Testis (tissue), 3 donors: ENCODE results near the gene C16orf90. TPM values are rescaled to one million over a fixed set of nuclear protein-coding genes. Genes with fewer than 3 reads are reported as not detected.

Experiments
- DNase-seq: peaks from one replicate; pipeline ENCODE4 v3.0.0-alpha.2; 2019
- H3K27ac ChIP-seq, 2 donors: fragments of 200-600 bp; sonication (generic); one replicate each; pipeline ENCODE4 v1.5.1; 2019
- H3K27me3 ChIP-seq: fragments of 200-600 bp; sonication (generic); one replicate; pipeline ENCODE4 v1.5.1; 2019
- H3K36me3 ChIP-seq: fragments of 200-600 bp; sonication (generic); one replicate; pipeline ENCODE4 v1.5.1; 2017; ENCODE audit warnings: low read depth; ENCODE audit errors: missing control alignments
- H3K4me1 ChIP-seq: fragments of 200-600 bp; sonication (generic); one replicate; pipeline ENCODE4 v1.5.1; 2019
- H3K4me3 ChIP-seq, 2 donors: fragments of 200-600 bp; sonication (generic); one replicate each; pipeline ENCODE4 v1.5.1; 2017 to 2019
- H3K9me3 ChIP-seq: fragments of 200-600 bp; sonication (generic); one replicate; pipeline ENCODE4 v1.5.1; 2017
- POLR2A ChIP-seq: fragments of 450-650 bp; IDR thresholded peaks from one replicate; pipeline ENCODE4 v1.6.1; 2017; ENCODE audit warnings: antibody characterized with exemption, mild to moderate bottlenecking, moderate library complexity
- WGBS, 2 donors: methylation state at CpG; one replicate each; pipeline ENCODE4 v1.1.5; 2018; 5-methylcytosine and 5-hydroxymethylcytosine counted together
- intact Hi-C: fragments of 100-400 bp; cut with DNase I; formaldehyde crosslinking; loops from one replicate; pipeline ENCODE4 v1.15.1; 2023; ENCODE audit warnings: low total_unique reads
- polyA plus RNA-seq: library from polyadenylated mRNA; stranded (reverse); fragments of 350-450 nt; fragmentation: Illumina TruSeq; extraction: RNeasy Lipid Tissue Mini Kit (QIAGEN cat#74804); gene quantifications from one replicate; pipeline ENCODE4 v1.2.3, GENCODE V29; 2014; ENCODE audit warnings: low read depth, low replicate concordance; ENCODE audit not compliant: insufficient read depth
- total RNA-seq, 2 donors: library from RNA; depleted of rRNA; stranded (reverse); fragments of >200 nt; gene quantifications; one replicate each; pipeline ENCODE4 v1.2.3, GENCODE V29; 2016
- TF ChIP-seq, protein P1 (sequence below), 3 experiments: fragments of 450-650 bp in 2 of 3; fragments of 200-600 bp in 1 of 3; sonication (generic) in 1 of 3; IDR thresholded peaks; one replicate each; pipeline ENCODE4 v1.5.1; 2016 to 2019; ENCODE audit warnings: antibody characterized with exemption in 3 of 3, mild to moderate bottlenecking in 2 of 3, moderate library complexity in 1 of 3

The C16orf90 gene
- total and polyA plus RNA-seq, 3 donors from 2014 or later, result 14.2 to 52.1 (median 33.8) TPM

DNA sequence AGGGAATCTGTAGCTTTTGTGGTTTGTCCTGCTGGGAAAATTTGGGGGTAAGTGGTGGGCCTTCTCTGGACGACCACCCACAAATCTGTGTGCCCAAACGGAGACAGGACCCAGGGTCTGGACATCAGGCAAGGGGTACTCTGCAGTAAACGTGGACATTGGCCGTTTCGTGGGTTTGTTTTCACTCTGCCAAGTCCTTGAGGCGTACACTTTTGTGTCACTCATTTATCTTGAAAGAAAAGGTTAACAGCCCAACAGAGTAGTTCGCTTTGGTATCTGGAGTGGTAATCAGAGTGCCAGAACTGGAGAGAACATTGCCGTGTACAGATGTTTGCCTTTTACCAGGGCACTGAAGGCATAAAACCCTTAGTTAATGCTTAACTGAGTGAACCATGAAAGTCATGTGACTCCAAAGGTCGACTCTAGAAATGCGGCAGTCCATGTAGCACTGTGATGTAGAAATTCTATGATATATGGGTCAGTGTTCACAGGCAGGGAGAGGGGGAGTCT is 36.4 kb downstream of the C16orf90 start:
- Histone ChIP-seq H3K4me1 (peaks cover 52% of the 10 kb centered on the region), H3K9me3 (no peaks in the 10 kb centered on the region), H3K4me3 (peak overlapping the region; percentile 77 to 95), H3K27ac (peak overlapping the region; percentile 95 to 97), H3K27me3 (no peaks in the 10 kb centered on the region), H3K36me3 (no peaks in the 10 kb centered on the region)
- TF ChIP-seq, protein P1, sequence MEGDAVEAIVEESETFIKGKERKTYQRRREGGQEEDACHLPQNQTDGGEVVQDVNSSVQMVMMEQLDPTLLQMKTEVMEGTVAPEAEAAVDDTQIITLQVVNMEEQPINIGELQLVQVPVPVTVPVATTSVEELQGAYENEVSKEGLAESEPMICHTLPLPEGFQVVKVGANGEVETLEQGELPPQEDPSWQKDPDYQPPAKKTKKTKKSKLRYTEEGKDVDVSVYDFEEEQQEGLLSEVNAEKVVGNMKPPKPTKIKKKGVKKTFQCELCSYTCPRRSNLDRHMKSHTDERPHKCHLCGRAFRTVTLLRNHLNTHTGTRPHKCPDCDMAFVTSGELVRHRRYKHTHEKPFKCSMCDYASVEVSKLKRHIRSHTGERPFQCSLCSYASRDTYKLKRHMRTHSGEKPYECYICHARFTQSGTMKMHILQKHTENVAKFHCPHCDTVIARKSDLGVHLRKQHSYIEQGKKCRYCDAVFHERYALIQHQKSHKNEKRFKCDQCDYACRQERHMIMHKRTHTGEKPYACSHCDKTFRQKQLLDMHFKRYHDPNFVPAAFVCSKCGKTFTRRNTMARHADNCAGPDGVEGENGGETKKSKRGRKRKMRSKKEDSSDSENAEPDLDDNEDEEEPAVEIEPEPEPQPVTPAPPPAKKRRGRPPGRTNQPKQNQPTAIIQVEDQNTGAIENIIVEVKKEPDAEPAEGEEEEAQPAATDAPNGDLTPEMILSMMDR (IDR thresholded peaks at IDR 0.05), result no peak
- TF ChIP-seq POLR2A, result no peak
- WGBS, 2 donors, result 2 to 8% methylated on average over 8 to 10 of the region's 10 CpGs
- intact Hi-C loops, result no loop called here
- no peak for DNase-seq

DNA sequence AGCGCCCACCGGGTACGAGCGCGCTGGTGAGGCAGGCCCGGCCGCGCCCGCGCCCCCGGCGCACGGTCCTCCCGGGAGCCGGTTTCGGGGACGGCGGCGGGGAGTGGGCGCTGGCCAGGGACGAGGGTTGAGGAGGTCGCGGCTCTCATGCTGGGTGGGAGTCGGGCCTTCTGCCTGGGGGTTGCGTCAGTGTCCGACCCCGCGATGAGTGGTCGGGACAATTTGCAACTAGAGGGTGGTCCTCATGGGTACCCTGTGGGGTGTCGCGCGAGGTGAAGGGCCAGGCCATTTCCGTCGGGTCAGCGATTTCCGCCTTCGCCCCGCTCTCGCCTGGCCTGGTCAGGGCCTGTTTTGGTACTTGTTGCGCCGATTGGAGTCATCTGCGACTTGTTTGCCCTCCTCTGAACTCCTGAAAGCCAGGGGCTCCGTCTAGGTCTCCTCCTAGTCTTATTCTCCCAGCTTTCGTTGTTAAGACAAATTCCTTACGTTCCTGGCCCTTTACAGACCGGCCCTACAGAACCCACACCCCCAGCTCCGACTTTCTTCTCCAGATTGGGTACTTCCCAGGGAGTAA is 36.9 kb downstream of the C16orf90 start:
- Histone ChIP-seq H3K4me3 (peak overlapping the region; percentile 77 to 95), H3K4me1 (peaks cover 52% of the 10 kb centered on the region), H3K27me3 (no peaks in the 10 kb centered on the region), H3K36me3 (no peaks in the 10 kb centered on the region), H3K27ac (peak overlapping the region; percentile 95 to 97), H3K9me3 (no peaks in the 10 kb centered on the region)
- 0% methylated on average over 18 to 23 of the region's 47 CpGs for WGBS, 2 donors
- intact Hi-C loops, result no loop called here
- TF ChIP-seq, protein P1 (IDR thresholded peaks at IDR 0.05), result no peak
- no peak for TF ChIP-seq POLR2A
- peak; percentile 41 for DNase-seq

- no peaks in the 10 kb centered on the region for H3K9me3 ChIP-seq
- H3K4me1 ChIP-seq, result peaks cover 52% of the 10 kb centered on the region
- H3K4me3 ChIP-seq, result peak overlapping the region; percentile 77 to 95
- intact Hi-C loops, result no loop called here
- WGBS, 2 donors, result 1 to 14% methylated on average over 3 to 17 of the region's 83 CpGs
- H3K27me3 ChIP-seq, result no peaks in the 10 kb centered on the region
- H3K27ac ChIP-seq, result peak overlapping the region; percentile 95 to 97
- peak; percentile 92 for DNase-seq
- no peak for TF ChIP-seq POLR2A
- TF ChIP-seq, protein P1 (IDR thresholded peaks at IDR 0.05), result peak in 2 of 3 experiments; percentile 38 to 42
- no peaks in the 10 kb centered on the region for H3K36me3 ChIP-seq
These were observed 37.6 kb downstream of the C16orf90 start for GRCh38 chr16:3457434-3458252.

DNA sequence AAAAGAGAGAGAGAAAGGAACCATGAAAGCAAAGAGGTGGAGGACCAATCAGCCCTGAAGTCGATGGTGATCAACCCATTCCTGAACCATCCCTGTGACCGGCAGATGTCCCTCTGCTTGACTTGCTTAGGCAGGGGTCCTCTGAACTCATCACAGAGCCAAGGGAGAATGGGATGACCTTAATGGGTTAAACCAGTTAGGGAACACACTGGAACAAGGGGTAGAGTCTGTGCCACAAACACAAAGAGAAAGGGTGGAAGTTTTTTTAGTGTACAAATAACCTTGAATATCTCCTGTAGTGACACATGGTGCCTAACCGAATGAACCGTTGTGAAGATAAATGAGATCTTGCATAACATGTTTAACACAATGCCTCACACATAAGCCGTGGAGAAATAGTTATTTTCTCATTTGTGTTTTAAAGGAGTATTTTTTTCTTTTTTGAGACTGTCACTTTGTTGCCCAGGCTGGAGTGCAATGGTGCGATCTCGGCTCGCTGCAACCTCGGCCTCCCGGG is 40.6 kb downstream of the C16orf90 start:
- WGBS, 2 donors, result 56 to 67% methylated on average over 10 of the region's 10 CpGs
- no peak overlapping the region for H3K4me3 ChIP-seq
- H3K27me3 ChIP-seq, result no peaks in the 10 kb centered on the region
- no peaks in the 10 kb centered on the region for H3K9me3 ChIP-seq
- DNase-seq, result peak; percentile 11
- TF ChIP-seq, protein P1 (IDR thresholded peaks at IDR 0.05), result no peak
- no peak for TF ChIP-seq POLR2A
- peaks cover 22% of the 10 kb centered on the region for H3K4me1 ChIP-seq
- H3K36me3 ChIP-seq, result no peaks in the 10 kb centered on the region
- H3K27ac ChIP-seq, result peak overlapping the region in 1 of 2 donors; percentile 30
- intact Hi-C loops, result no loop called here
